ENCODE data around the gene TCEA2.

Gene TCEA2

GRCh38 chr20:64037498-64038213 lies 25.3 kb upstream of the TCEA2 start:
- Histone ChIP-seq H3K4me1 (ENCODE audit: insufficient read depth, insufficient read length) (peaks cover 32% of the 10 kb centered on the region), H3K9ac (ENCODE audit: insufficient read length, low read depth) (peak overlapping the region; percentile 17), H3K27me3 (ENCODE audit: insufficient read depth, insufficient read length) (peaks cover 53% of the 10 kb centered on the region)

GRCh38 chr20:64038224-64038564 lies 24.8 kb upstream of the TCEA2 start:
- H3K9ac ChIP-seq (ENCODE audit: insufficient read length, low read depth): peak overlapping the region; percentile 86
- peaks cover 32% of the 10 kb centered on the region for H3K4me1 ChIP-seq (ENCODE audit: insufficient read depth, insufficient read length)
- H3K36me3 ChIP-seq (ENCODE audit: insufficient read depth, insufficient read length, low read length): peaks cover 28% of the 10 kb centered on the region
- peaks cover 8% of the 10 kb centered on the region; the same call in 1 of the 2 replicates for H3K9me3 ChIP-seq (ENCODE audit: insufficient read depth, low read length)
- H3K4me3 ChIP-seq (ENCODE audit: insufficient read length, low read depth): peak overlapping the region; percentile 51
- no peak for TF ChIP-seq ZNF274 (IDR thresholded peaks at IDR 0.05; ENCODE audit: low read depth, low read length)
- no peak for DNase-seq (ENCODE audit: low read depth, low spot score)
- H3K27me3 ChIP-seq (ENCODE audit: insufficient read depth, insufficient read length): peaks cover 53% of the 10 kb centered on the region

More at GRCh38 chr20:64037498-64038213, 25.3 kb upstream of the TCEA2 start:
- Histone ChIP-seq H3K36me3 (ENCODE audit: insufficient read depth, insufficient read length, low read length) (peaks cover 33% of the 10 kb centered on the region), H3K9me3 (ENCODE audit: insufficient read depth, low read length) (peaks cover 8% of the 10 kb centered on the region; the same call in 1 of the 2 replicates), H3K4me3 (ENCODE audit: insufficient read length, low read depth) (peak overlapping the region; percentile 51)
- DNase-seq (ENCODE audit: low read depth, low spot score): no peak
- TF ChIP-seq SUZ12 (IDR thresholded peaks at IDR 0.05; ENCODE audit: extremely low read depth, insufficient read depth, insufficient read length) (no peak), YY1 (IDR thresholded peaks at IDR 0.05; ENCODE audit: insufficient read depth, insufficient read length) (no peak), ZNF274 (IDR thresholded peaks at IDR 0.05; ENCODE audit: low read depth, low read length) (no peak)

- no peak for DNase-seq (ENCODE audit: low read depth, low spot score)
- Histone ChIP-seq H3K9ac (ENCODE audit: insufficient read length, low read depth) (peak overlapping the region; percentile 86), H3K36me3 (ENCODE audit: insufficient read depth, insufficient read length, low read length) (peaks cover 24% of the 10 kb centered on the region), H3K27me3 (ENCODE audit: insufficient read depth, insufficient read length) (peaks cover 58% of the 10 kb centered on the region), H3K4me3 (ENCODE audit: insufficient read length, low read depth) (peak overlapping the region; percentile 51), H3K4me1 (ENCODE audit: insufficient read depth, insufficient read length) (peaks cover 32% of the 10 kb centered on the region), H3K9me3 (ENCODE audit: insufficient read depth, low read length) (peaks cover 8% of the 10 kb centered on the region; the same call in 1 of the 2 replicates)
- no peak for TF ChIP-seq YY1 (IDR thresholded peaks at IDR 0.05; ENCODE audit: insufficient read depth, insufficient read length)
- no peak for TF ChIP-seq ZNF274 (IDR thresholded peaks at IDR 0.05; ENCODE audit: low read depth, low read length)
- TF ChIP-seq SUZ12 (IDR thresholded peaks at IDR 0.05; ENCODE audit: extremely low read depth, insufficient read depth, insufficient read length): no peak
Observed at GRCh38 chr20:64038565-64039292, 24.3 kb upstream of the TCEA2 start.

GRCh38 chr20:64039293-64040160 lies 23.5 kb upstream of the TCEA2 start:
- Histone ChIP-seq H3K4me1 (ENCODE audit: insufficient read depth, insufficient read length) (peaks cover 31% of the 10 kb centered on the region), H3K9ac (ENCODE audit: insufficient read length, low read depth) (peak overlapping the region; percentile 74)

GRCh38 chr20:64040231-64041039 lies 22.6 kb upstream of the TCEA2 start:
- H3K27me3 ChIP-seq (ENCODE audit: insufficient read depth, insufficient read length): peaks cover 62% of the 10 kb centered on the region
- H3K4me3 ChIP-seq (ENCODE audit: insufficient read length, low read depth): no peak overlapping the region
- H3K4me1 ChIP-seq (ENCODE audit: insufficient read depth, insufficient read length): peaks cover 38% of the 10 kb centered on the region
- DNase-seq (ENCODE audit: low read depth, low spot score): no peak
- peaks cover 8% of the 10 kb centered on the region; the same call in 1 of the 2 replicates for H3K9me3 ChIP-seq (ENCODE audit: insufficient read depth, low read length)
- no peak overlapping the region for H3K9ac ChIP-seq (ENCODE audit: insufficient read length, low read depth)
- H3K36me3 ChIP-seq (ENCODE audit: insufficient read depth, insufficient read length, low read length): peaks cover 7% of the 10 kb centered on the region
- TF ChIP-seq YY1 (IDR thresholded peaks at IDR 0.05; ENCODE audit: insufficient read depth, insufficient read length): no peak
- TF ChIP-seq ZNF274 (IDR thresholded peaks at IDR 0.05; ENCODE audit: low read depth, low read length): no peak
- TF ChIP-seq SUZ12 (IDR thresholded peaks at IDR 0.05; ENCODE audit: extremely low read depth, insufficient read depth, insufficient read length): no peak

More at GRCh38 chr20:64039293-64040160, 23.5 kb upstream of the TCEA2 start:
- H3K36me3 ChIP-seq (ENCODE audit: insufficient read depth, insufficient read length, low read length): peaks cover 16% of the 10 kb centered on the region
- no peak for TF ChIP-seq YY1 (IDR thresholded peaks at IDR 0.05; ENCODE audit: insufficient read depth, insufficient read length)
- no peak for TF ChIP-seq SUZ12 (IDR thresholded peaks at IDR 0.05; ENCODE audit: extremely low read depth, insufficient read depth, insufficient read length)
- no peak for TF ChIP-seq ZNF274 (IDR thresholded peaks at IDR 0.05; ENCODE audit: low read depth, low read length)
- peaks cover 8% of the 10 kb centered on the region; the same call in 1 of the 2 replicates for H3K9me3 ChIP-seq (ENCODE audit: insufficient read depth, low read length)
- peak overlapping the region; percentile 51 for H3K4me3 ChIP-seq (ENCODE audit: insufficient read length, low read depth)
- no peak for DNase-seq (ENCODE audit: low read depth, low spot score)
- peaks cover 62% of the 10 kb centered on the region for H3K27me3 ChIP-seq (ENCODE audit: insufficient read depth, insufficient read length)

GRCh38 chr20:64041040-64041780 lies 21.8 kb upstream of the TCEA2 start:
- peaks cover 8% of the 10 kb centered on the region; the same call in 1 of the 2 replicates for H3K9me3 ChIP-seq (ENCODE audit: insufficient read depth, low read length)
- peaks cover 68% of the 10 kb centered on the region for H3K27me3 ChIP-seq (ENCODE audit: insufficient read depth, insufficient read length)
- H3K36me3 ChIP-seq (ENCODE audit: insufficient read depth, insufficient read length, low read length): no peaks in the 10 kb centered on the region
- no peak for DNase-seq (ENCODE audit: low read depth, low spot score)
- no peak overlapping the region for H3K9ac ChIP-seq (ENCODE audit: insufficient read length, low read depth)
- peaks cover 35% of the 10 kb centered on the region for H3K4me1 ChIP-seq (ENCODE audit: insufficient read depth, insufficient read length)
- TF ChIP-seq YY1 (IDR thresholded peaks at IDR 0.05; ENCODE audit: insufficient read depth, insufficient read length) (no peak), SUZ12 (IDR thresholded peaks at IDR 0.05; ENCODE audit: extremely low read depth, insufficient read depth, insufficient read length) (no peak), ZNF274 (IDR thresholded peaks at IDR 0.05; ENCODE audit: low read depth, low read length) (no peak)
- H3K4me3 ChIP-seq (ENCODE audit: insufficient read length, low read depth): no peak overlapping the region

Data from NT2/D1 (cell line).